Karpas-422 (cell line): ENCODE measurements around the gene RASSF3. TPM values are rescaled to one million over a fixed set of nuclear protein-coding genes. Genes with fewer than 3 reads are reported as not detected.
"Not testable (repeated sequence)": the region's sequence is repeated elsewhere in the genome, so short reads cannot be mapped to it uniquely, and the experiment has no call there.

Experiments used
- DNase-seq: peaks from one replicate; pipeline ENCODE4 v3.0.0-alpha.2; 2015
- H2AFZ ChIP-seq: fragments of 200-600 bp; sonication (generic); 2 replicates; pipeline ENCODE4 v1.6.1; 2014; ENCODE audit warnings: antibody characterized with exemption, low read length, mixed read lengths
- H3K27ac ChIP-seq: fragments of 200-600 bp; sonication (generic); 2 replicates; pipeline ENCODE4 v1.5.1; 2014; ENCODE audit warnings: mild to moderate bottlenecking, low read length, moderate library complexity
- H3K27me3 ChIP-seq: fragments of 200-600 bp; sonication (generic); 2 replicates; pipeline ENCODE4 v1.6.1; 2014; ENCODE audit warnings: low read length, mixed read lengths
- H3K36me3 ChIP-seq: fragments of 200-600 bp; sonication (generic); 2 replicates; pipeline ENCODE4 v1.6.1; 2014; ENCODE audit warnings: low read length, mixed read lengths; ENCODE audit not compliant: insufficient read depth
- H3K4me1 ChIP-seq: fragments of 200-600 bp; sonication (generic); 2 replicates; pipeline ENCODE4 v1.6.1; 2014; ENCODE audit warnings: mild to moderate bottlenecking, low read length, mixed read lengths
- H3K4me2 ChIP-seq: fragments of 200-600 bp; sonication (generic); 2 replicates; pipeline ENCODE4 v1.6.1; 2014; ENCODE audit warnings: low read length, low read depth, mild to moderate bottlenecking; ENCODE audit not compliant: poor library complexity, severe bottlenecking
- H3K4me3 ChIP-seq: fragments of 200-600 bp; sonication (generic); 2 replicates; pipeline ENCODE4 v1.5.1; 2014; ENCODE audit warnings: mild to moderate bottlenecking, antibody characterized with exemption, low read length, mixed read lengths
- H3K79me2 ChIP-seq: fragments of 200-600 bp; sonication (generic); 2 replicates; pipeline ENCODE4 v1.6.1; 2014; ENCODE audit warnings: mild to moderate bottlenecking, low read length, mixed read lengths
- H3K9ac ChIP-seq: fragments of 200-600 bp; sonication (generic); 2 replicates; pipeline ENCODE4 v1.6.0; 2014; ENCODE audit warnings: low read length
- H3K9me2 ChIP-seq: fragments of 200-600 bp; sonication (generic), shearing (Covaris generic); replicated peaks from 2 replicates; pipeline ENCODE4 v1.6.0; 2014; ENCODE audit warnings: mild to moderate bottlenecking, low read length, moderate library complexity; ENCODE audit not compliant: insufficient read depth
- H3K9me3 ChIP-seq: fragments of 300-700, 200-600 bp; sonication (generic); 2 replicates; pipeline ENCODE4 v1.6.1; 2014; ENCODE audit warnings: low read length, mixed read lengths
- H4K20me1 ChIP-seq: fragments of 200-600 bp; sonication (generic); 2 replicates; pipeline ENCODE4 v1.6.1; 2014; ENCODE audit warnings: mild to moderate bottlenecking, antibody characterized with exemption, low read length, low read depth; ENCODE audit not compliant: insufficient read depth
- total RNA-seq: library from RNA; depleted of rRNA; stranded (reverse); fragments of >200 nt; shearing (Covaris generic); gene quantifications from 2 replicates; pipeline ENCODE4 v1.2.3, GENCODE V29; 2014; ENCODE audit warnings: low replicate concordance

The RASSF3 gene
- total RNA-seq, 1 experiment from 2014 or later: 21.5 TPM

DNA sequence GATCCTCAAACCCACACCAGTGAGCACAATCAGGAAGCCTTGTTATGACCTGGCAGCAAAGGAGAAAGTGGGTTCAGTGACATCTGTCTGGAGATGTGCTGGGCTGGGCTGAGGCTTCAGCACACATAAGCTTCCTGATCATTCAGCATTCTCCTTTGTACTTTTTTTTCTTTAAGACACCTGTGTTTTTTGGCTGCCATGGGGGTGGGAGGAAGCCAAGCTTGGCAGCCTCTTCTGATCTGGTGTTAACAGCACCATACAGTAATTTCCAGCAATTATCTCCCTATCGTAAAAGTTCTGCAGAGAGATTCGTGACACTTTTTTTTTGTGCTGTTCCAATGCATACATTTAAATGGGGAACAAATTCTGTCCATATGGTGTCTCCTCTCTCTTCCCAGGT, 38.9 kb upstream of the RASSF3 start:
- Histone ChIP-seq H2AFZ (no peak overlapping the region), H3K9me2 (no peaks in the 10 kb centered on the region)
- peak; percentile 27 for DNase-seq

DNA sequence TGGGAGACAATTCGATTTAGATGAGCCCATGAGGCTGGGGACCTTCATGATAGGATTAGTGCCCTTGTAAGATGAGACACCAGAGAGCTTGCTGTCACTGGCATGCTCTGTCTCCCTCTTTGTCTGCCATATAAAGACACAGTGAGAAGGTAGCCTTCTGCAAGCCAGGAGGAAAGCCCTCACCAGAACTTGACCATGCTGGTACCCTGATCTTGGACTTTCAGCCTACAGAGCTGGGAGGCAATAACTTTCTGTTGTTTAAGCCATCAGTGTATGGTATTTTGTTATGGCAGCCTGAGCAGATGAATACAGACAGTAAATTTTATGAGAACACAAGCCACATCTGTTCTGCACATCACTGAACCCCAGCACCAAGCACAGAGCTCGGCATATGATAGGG, 38.1 kb upstream of the RASSF3 start:
- no peak overlapping the region for H2AFZ ChIP-seq
- peaks cover 5% of the 10 kb centered on the region; the same call in 1 of the 2 replicates for H3K4me1 ChIP-seq
- H3K9me2 ChIP-seq: no peaks in the 10 kb centered on the region
- H3K9me3 ChIP-seq: 0 out of 2 replicates have a peak, but pooled peaks cover 9% of the 10 kb centered on the region
- no peak overlapping the region for H3K4me2 ChIP-seq
- H4K20me1 ChIP-seq: no peaks in the 10 kb centered on the region
- no peak for DNase-seq
- no peaks in the 10 kb centered on the region for H3K36me3 ChIP-seq
- peaks cover 6% of the 10 kb centered on the region; the same call in 1 of the 2 replicates for H3K27me3 ChIP-seq
- H3K27ac ChIP-seq: no peak overlapping the region
- no peak overlapping the region for H3K4me3 ChIP-seq
- H3K79me2 ChIP-seq: no peaks in the 10 kb centered on the region
- H3K9ac ChIP-seq: no peak overlapping the region

More for the DNA sequence above, 38.9 kb upstream of the RASSF3 start:
- H3K27ac ChIP-seq: no peak overlapping the region
- 0 out of 2 replicates have a peak, but pooled peaks cover 9% of the 10 kb centered on the region for H3K9me3 ChIP-seq
- H3K4me1 ChIP-seq: peaks cover 5% of the 10 kb centered on the region; the same call in 1 of the 2 replicates
- no peak overlapping the region for H3K9ac ChIP-seq
- no peak overlapping the region for H3K4me2 ChIP-seq
- no peak overlapping the region for H3K4me3 ChIP-seq
- H4K20me1 ChIP-seq: no peaks in the 10 kb centered on the region
- peaks cover 6% of the 10 kb centered on the region; the same call in 1 of the 2 replicates for H3K27me3 ChIP-seq
- H3K79me2 ChIP-seq: no peaks in the 10 kb centered on the region
- no peaks in the 10 kb centered on the region for H3K36me3 ChIP-seq

DNA sequence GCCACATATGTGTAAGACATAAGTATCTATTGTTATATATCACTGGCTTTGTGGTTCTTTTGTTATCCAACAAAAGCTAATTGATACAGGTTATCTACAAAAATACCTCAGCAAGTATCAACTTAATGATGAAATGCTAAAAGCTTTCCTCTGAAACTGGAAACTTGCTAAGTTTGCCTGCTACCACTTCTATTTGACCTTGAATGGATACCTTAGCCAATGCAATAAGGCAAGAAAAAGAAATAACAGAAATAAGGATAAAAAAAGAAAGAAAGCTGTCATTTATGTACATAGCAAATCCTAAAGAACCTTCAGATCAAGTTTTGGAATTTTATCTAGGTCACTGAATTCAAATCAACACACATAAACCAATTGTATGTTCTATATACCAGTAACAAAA, 35.5 kb upstream of the RASSF3 start:
- no peaks in the 10 kb centered on the region for H3K4me1 ChIP-seq
- H4K20me1 ChIP-seq: no peaks in the 10 kb centered on the region
- H3K4me2 ChIP-seq: no peak overlapping the region
- 0 out of 2 replicates have a peak, but pooled peaks cover 9% of the 10 kb centered on the region for H3K9me3 ChIP-seq
- H3K27ac ChIP-seq: no peak overlapping the region
- H2AFZ ChIP-seq: no peak overlapping the region
- no peak overlapping the region for H3K4me3 ChIP-seq
- no peaks in the 10 kb centered on the region for H3K79me2 ChIP-seq
- no peaks in the 10 kb centered on the region for H3K36me3 ChIP-seq
- no peak overlapping the region for H3K9ac ChIP-seq
- DNase-seq: no peak
- no peaks in the 10 kb centered on the region for H3K9me2 ChIP-seq
- peaks cover 6% of the 10 kb centered on the region; the same call in 1 of the 2 replicates for H3K27me3 ChIP-seq

GRCh38 chr12:64577046-64577445, 33.2 kb upstream of the RASSF3 start:
- H2AFZ ChIP-seq: no peak overlapping the region
- 0 out of 2 replicates have a peak, but pooled peaks cover 9% of the 10 kb centered on the region for H3K9me3 ChIP-seq
- no peak overlapping the region for H3K27ac ChIP-seq
- H3K4me2 ChIP-seq: no peak overlapping the region
- no peak overlapping the region for H3K4me3 ChIP-seq
- no peaks in the 10 kb centered on the region for H3K9me2 ChIP-seq
- H4K20me1 ChIP-seq: no peaks in the 10 kb centered on the region
- H3K4me1 ChIP-seq: no peaks in the 10 kb centered on the region
- peaks cover 6% of the 10 kb centered on the region; the same call in 1 of the 2 replicates for H3K27me3 ChIP-seq
- H3K36me3 ChIP-seq: no peaks in the 10 kb centered on the region
- no peak overlapping the region for H3K9ac ChIP-seq
- no peaks in the 10 kb centered on the region for H3K79me2 ChIP-seq
- no peak for DNase-seq

GRCh38 chr12:64578566-64578965, 31.7 kb upstream of the RASSF3 start:
- Histone ChIP-seq H3K79me2 (no peaks in the 10 kb centered on the region), H2AFZ (no peak overlapping the region), H4K20me1 (no peaks in the 10 kb centered on the region), H3K36me3 (no peaks in the 10 kb centered on the region), H3K4me1 (peaks cover under 1% of the 10 kb centered on the region), H3K9me2 (no peaks in the 10 kb centered on the region), H3K27me3 (peaks cover 6% of the 10 kb centered on the region; the same call in 1 of the 2 replicates), H3K9ac (no peak overlapping the region), H3K4me2 (no peak overlapping the region), H3K27ac (no peak overlapping the region), H3K9me3 (0 out of 2 replicates have a peak, but pooled peaks cover 9% of the 10 kb centered on the region), H3K4me3 (no peak overlapping the region)
- no peak for DNase-seq

DNA sequence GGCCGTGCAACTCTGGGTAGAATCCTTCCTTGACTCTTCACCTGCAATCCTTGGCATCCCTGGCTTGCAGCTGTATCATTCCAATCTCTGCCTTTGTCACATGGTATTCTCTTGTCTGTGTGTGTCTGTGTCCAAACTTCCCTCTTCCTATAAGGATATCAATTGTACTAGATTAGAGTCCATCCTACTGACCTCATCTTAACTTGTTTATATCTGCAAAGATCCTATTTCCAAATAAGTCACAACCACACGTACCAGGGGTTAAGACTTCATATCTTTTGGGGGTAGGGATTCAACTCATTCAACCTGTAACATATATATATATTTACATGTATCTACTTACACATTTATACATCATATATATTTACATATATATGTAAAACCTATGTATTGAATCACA, 29.6 kb upstream of the RASSF3 start:
- Histone ChIP-seq H4K20me1 (no peaks in the 10 kb centered on the region), H3K27me3 (no peaks in the 10 kb centered on the region), H3K4me3 (no peak overlapping the region), H3K4me1 (peaks cover 5% of the 10 kb centered on the region), H3K36me3 (no peaks in the 10 kb centered on the region), H3K4me2 (no peak overlapping the region), H3K9me2 (no peaks in the 10 kb centered on the region), H2AFZ (no peak overlapping the region), H3K79me2 (no peaks in the 10 kb centered on the region), H3K9me3 (no peaks in the 10 kb centered on the region), H3K27ac (no peak overlapping the region), H3K9ac (no peak overlapping the region)
- no peak for DNase-seq

DNA sequence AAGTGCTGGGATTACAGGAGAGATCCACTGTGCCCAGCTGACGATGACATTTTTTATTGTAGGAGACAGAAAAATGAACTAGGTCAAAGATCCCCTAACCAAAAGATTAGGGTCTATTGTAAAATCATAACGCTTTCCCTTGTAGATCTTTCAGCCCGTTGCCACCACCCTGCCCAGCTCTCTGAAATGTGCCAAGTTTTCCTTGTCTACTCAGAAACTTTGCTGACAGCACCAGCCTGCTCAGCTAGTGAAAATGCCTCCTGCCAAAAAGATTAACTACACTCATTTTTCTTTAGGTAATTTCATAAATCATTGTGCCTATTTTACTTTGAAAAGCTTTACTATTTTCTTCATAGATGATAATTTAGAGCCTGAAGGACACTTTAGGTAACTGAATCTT, 28.2 kb upstream of the RASSF3 start:
- H3K9ac ChIP-seq: no peak overlapping the region
- no peaks in the 10 kb centered on the region for H3K27me3 ChIP-seq
- peaks cover 5% of the 10 kb centered on the region for H3K4me1 ChIP-seq
- no peak overlapping the region for H3K27ac ChIP-seq
- H2AFZ ChIP-seq: no peak overlapping the region
- no peak overlapping the region for H3K4me2 ChIP-seq
- no peak for DNase-seq
- H3K9me3 ChIP-seq: no peaks in the 10 kb centered on the region
- H3K79me2 ChIP-seq: no peaks in the 10 kb centered on the region
- no peaks in the 10 kb centered on the region for H3K9me2 ChIP-seq
- H3K4me3 ChIP-seq: no peak overlapping the region
- H4K20me1 ChIP-seq: no peaks in the 10 kb centered on the region
- no peaks in the 10 kb centered on the region for H3K36me3 ChIP-seq

GRCh38 chr12:64582862-64583261, 27.4 kb upstream of the RASSF3 start:
- H3K4me1 ChIP-seq: peaks cover 5% of the 10 kb centered on the region
- no peaks in the 10 kb centered on the region for H3K79me2 ChIP-seq
- H4K20me1 ChIP-seq: no peaks in the 10 kb centered on the region
- no peak overlapping the region for H3K4me3 ChIP-seq
- no peak overlapping the region for H3K27ac ChIP-seq
- H3K9ac ChIP-seq: no peak overlapping the region
- no peaks in the 10 kb centered on the region for H3K9me2 ChIP-seq
- no peaks in the 10 kb centered on the region for H3K36me3 ChIP-seq
- DNase-seq: no peak
- no peak overlapping the region for H3K4me2 ChIP-seq
- no peaks in the 10 kb centered on the region for H3K27me3 ChIP-seq
- no peaks in the 10 kb centered on the region for H3K9me3 ChIP-seq
- H2AFZ ChIP-seq: no peak overlapping the region

DNA sequence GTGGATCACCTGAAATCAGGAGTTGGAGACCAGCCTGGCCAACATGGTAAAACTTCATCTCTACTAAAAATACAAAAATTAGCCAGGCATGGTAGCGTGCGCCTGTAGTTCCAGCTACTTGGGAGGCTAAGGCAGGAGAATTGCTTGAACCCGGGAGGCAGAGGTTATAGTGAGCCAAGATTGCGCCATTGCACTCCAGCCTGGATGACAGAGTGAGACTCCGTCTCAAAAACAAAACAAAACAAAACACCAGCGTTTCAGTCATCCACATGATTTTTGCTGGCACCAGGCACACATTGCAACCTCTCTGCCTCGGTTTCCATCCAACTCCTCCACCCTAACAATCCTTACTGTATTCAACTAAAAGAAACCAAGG, 26.9 kb upstream of the RASSF3 start:
- H2AFZ ChIP-seq, H3K27ac ChIP-seq: not testable (repeated sequence)

More for the DNA sequence above, 26.9 kb upstream of the RASSF3 start:
- not testable (repeated sequence) for H3K79me2 ChIP-seq, H4K20me1 ChIP-seq, DNase-seq, H3K9me2 ChIP-seq, H3K4me2 ChIP-seq, H3K4me3 ChIP-seq, H3K27me3 ChIP-seq, H3K36me3 ChIP-seq, H3K4me1 ChIP-seq, H3K9me3 ChIP-seq, H3K9ac ChIP-seq
